Body of pancreas (tissue), 4 donors: Measurements from ENCODE around the gene TMEM117. TPM values are rescaled to one million over a fixed set of nuclear protein-coding genes. Genes with fewer than 3 reads are reported as not detected.

Experiments
- ATAC-seq: fragments of 150-250 bp; one replicate; pipeline ENCODE4 v1.9.1; 2016
- DNase-seq, 4 donors: peaks; one replicate each; pipeline ENCODE4 v3.0.0-alpha.2; 2019
- H3K27ac ChIP-seq, 4 donors: fragments of 200-600 bp; sonication (generic); 1 replicate in 3 of 4; 2 replicates in 1 of 4; pipeline versions ENCODE4 v1.5.1 to v1.6.1; 2016 to 2019; ENCODE audit warnings: mild to moderate bottlenecking in 1 of 4, mixed read lengths in 1 of 4, moderate library complexity in 1 of 4
- H3K27me3 ChIP-seq, 2 donors: fragments of 200-600 bp; sonication (generic); one replicate each; pipeline ENCODE4 v1.6.0; 2016; ENCODE audit warnings: mild to moderate bottlenecking in 1 of 2
- H3K36me3 ChIP-seq, 2 donors: fragments of 200-600 bp; sonication (generic); replicated peaks in 1 of 2; 2 replicates each; pipeline ENCODE4 v1.5.1; 2016; ENCODE audit warnings: low read depth in 2 of 2; ENCODE audit not compliant: insufficient read depth in 1 of 2
- H3K4me1 ChIP-seq: fragments of 200-600 bp; sonication (generic); one replicate; pipeline ENCODE4 v1.6.0; 2016
- H3K4me3 ChIP-seq, 2 donors: fragments of 200-600 bp; sonication (generic); 1 replicate in 1 of 2; 2 replicates in 1 of 2; pipeline ENCODE4 v1.5.1; 2016 to 2019
- H3K9me3 ChIP-seq, 3 donors: fragments of 200-600 bp; sonication (generic); 1 replicate in 2 of 3; 2 replicates in 1 of 3; pipeline ENCODE4 v1.5.1; 2016
- POLR2A ChIP-seq, 3 donors: fragments of 450-650 bp; IDR thresholded peaks; one replicate each; pipeline ENCODE4 v1.6.1; 2016; ENCODE audit warnings: antibody characterized with exemption in 3 of 3, mild to moderate bottlenecking in 2 of 3
- whole genome bisulfite sequencing, 2 donors: methylation state at CpG; one replicate each; pipeline ENCODE4 v1.1.5; 2017; 5-methylcytosine and 5-hydroxymethylcytosine counted together
- intact Hi-C: fragments of 100-400 bp; cut with DNase I; formaldehyde crosslinking; loops from one replicate; pipeline ENCODE4 v1.15.1; 2023
- total RNA-seq, 2 donors: library from RNA; depleted of rRNA; stranded (reverse); fragments of >200 nt; gene quantifications; one replicate each; pipeline ENCODE4 v1.1.0, GENCODE V29; 2016
- TF ChIP-seq, protein P1 (sequence below), 7 experiments: fragments of 450-650 bp in 4 of 7; fragments of 200-600 bp in 3 of 7; sonication (generic) in 3 of 7; IDR thresholded peaks; one replicate each; pipeline ENCODE4 v1.5.1; 2016 to 2019; ENCODE audit warnings: antibody characterized with exemption in 7 of 7

TMEM117 gene
- total RNA-seq, 2 donors from 2014 or later, result 19.2 to 23.4 TPM

DNA sequence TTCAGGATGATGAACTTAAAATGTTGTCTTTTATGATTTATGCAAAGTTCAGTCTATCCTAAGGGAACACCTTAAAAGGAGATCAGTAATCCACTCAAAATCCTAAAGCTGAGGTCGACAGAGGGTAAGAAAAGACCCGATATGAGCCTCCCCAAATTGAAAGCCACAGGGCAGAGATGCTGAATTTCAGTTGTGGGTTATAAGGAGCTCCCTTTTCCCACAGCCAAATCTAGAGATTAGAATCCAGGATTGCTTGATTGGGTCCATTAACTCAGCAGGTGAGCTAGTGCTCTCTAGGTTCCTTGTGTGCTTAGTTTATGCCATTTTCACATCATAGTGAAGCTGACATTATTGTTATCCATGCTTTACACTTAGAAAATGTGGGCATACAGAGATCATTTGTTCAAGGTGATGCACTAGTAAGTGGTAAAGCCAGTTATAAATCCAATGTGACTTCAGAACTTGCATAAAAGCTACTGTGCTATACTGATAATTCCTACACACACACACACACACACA is 417.5 kb downstream of the TMEM117 start:
- intact Hi-C loops, result no loop called here
- Histone ChIP-seq H3K27me3 (no peaks in the 10 kb centered on the region), H3K27ac (no peak overlapping the region), H3K36me3 (no peaks in the 10 kb centered on the region), H3K4me3 (no peak overlapping the region), H3K9me3 (no peaks in the 10 kb centered on the region), H3K4me1 (no peaks in the 10 kb centered on the region)
- 75 to 79% methylated on average over 2 of the region's 2 CpGs for WGBS, 2 donors
- no peak for DNase-seq
- ATAC-seq, result no peak
- TF ChIP-seq, protein P1, sequence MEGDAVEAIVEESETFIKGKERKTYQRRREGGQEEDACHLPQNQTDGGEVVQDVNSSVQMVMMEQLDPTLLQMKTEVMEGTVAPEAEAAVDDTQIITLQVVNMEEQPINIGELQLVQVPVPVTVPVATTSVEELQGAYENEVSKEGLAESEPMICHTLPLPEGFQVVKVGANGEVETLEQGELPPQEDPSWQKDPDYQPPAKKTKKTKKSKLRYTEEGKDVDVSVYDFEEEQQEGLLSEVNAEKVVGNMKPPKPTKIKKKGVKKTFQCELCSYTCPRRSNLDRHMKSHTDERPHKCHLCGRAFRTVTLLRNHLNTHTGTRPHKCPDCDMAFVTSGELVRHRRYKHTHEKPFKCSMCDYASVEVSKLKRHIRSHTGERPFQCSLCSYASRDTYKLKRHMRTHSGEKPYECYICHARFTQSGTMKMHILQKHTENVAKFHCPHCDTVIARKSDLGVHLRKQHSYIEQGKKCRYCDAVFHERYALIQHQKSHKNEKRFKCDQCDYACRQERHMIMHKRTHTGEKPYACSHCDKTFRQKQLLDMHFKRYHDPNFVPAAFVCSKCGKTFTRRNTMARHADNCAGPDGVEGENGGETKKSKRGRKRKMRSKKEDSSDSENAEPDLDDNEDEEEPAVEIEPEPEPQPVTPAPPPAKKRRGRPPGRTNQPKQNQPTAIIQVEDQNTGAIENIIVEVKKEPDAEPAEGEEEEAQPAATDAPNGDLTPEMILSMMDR (IDR thresholded peaks at IDR 0.05), result no peak
- no peak for TF ChIP-seq POLR2A (IDR thresholded peaks at IDR 0.05)

DNA sequence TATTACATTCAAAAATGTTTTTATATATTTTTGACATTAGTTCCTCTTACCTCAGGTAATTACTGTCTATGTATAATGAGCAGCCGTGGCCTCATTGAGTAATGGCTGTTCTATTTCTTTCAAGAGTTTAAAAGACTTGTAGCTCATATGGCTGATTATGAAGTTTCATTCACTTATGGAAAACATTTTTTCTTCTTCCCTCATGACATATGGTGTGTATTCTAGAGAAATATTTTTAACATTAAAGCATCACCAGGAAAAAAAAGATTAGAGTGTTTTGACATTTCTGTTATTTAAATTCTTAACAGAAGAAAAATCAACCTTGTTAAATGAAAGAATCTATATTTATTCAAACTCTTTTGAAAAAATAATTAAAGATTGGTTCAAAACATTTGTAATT is 422.4 kb downstream of the TMEM117 start:
- H3K4me3 ChIP-seq, result no peak overlapping the region
- H3K27ac ChIP-seq, result no peak overlapping the region
- H3K36me3 ChIP-seq, result no peaks in the 10 kb centered on the region
- H3K4me1 ChIP-seq, result no peaks in the 10 kb centered on the region
- whole genome bisulfite sequencing, 2 donors, result 83 to 93% methylated on average over 1 of the region's 1 CpG
- H3K9me3 ChIP-seq, result no peaks in the 10 kb centered on the region
- no peak for TF ChIP-seq POLR2A (IDR thresholded peaks at IDR 0.05)
- TF ChIP-seq, protein P1 (IDR thresholded peaks at IDR 0.05), result no peak
- intact Hi-C loops, result no loop called here
- no peaks in the 10 kb centered on the region for H3K27me3 ChIP-seq
- DNase-seq (no peak), ATAC-seq (no peak)

DNA sequence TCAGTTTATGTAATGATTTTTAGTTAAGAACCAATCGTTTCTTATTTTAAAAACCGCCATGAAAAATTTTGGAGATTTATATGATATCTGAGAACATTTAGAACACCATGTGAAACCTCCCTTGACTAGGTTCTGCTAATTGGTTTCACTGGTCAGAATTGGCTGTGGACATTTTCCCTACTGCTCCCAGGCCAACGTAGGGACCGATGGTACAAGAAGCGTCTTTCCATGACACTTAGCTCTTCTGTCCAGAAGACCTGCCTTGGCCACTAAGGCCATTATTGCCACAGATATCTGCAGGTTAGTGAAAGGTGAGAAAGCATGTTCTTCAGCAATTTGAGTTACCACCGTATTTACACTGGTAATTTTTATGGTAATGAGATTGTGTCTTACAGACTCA is 424.0 kb downstream of the TMEM117 start:
- no peak for ATAC-seq
- 95 to 96% methylated on average over 6 of the region's 6 CpGs for WGBS, 2 donors
- intact Hi-C loops, result no loop called here
- Histone ChIP-seq H3K9me3 (no peaks in the 10 kb centered on the region), H3K36me3 (no peaks in the 10 kb centered on the region), H3K27ac (no peak overlapping the region), H3K4me1 (no peaks in the 10 kb centered on the region), H3K27me3 (no peaks in the 10 kb centered on the region), H3K4me3 (no peak overlapping the region)
- TF ChIP-seq, protein P1 (IDR thresholded peaks at IDR 0.05), result no peak
- TF ChIP-seq POLR2A (IDR thresholded peaks at IDR 0.05), result no peak
- DNase-seq, result no peak

DNA sequence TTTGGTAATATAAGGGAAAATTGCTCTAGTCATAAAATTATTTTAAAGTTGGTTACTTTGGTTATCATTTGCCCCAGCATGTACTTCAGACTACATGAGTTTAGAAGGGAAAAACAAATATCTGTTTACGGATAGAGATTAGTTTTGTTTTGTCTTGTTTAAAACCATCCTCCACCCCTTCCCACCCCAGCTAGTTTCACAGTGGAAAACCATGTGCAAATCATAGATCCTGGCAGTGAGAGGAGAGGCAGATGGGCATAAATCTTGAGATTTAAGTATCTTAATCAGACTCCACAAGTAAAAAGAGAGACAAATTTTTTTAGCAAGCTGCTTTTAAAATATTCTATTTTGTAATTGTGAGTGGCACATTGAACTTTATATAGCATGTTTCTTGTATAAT is 424.7 kb downstream of the TMEM117 start:
- Histone ChIP-seq H3K27ac (no peak overlapping the region), H3K9me3 (no peaks in the 10 kb centered on the region), H3K27me3 (no peaks in the 10 kb centered on the region), H3K4me1 (no peaks in the 10 kb centered on the region), H3K36me3 (no peaks in the 10 kb centered on the region), H3K4me3 (no peak overlapping the region)
- intact Hi-C loops, result no loop called here
- TF ChIP-seq POLR2A (IDR thresholded peaks at IDR 0.05), result no peak
- TF ChIP-seq, protein P1 (IDR thresholded peaks at IDR 0.05), result no peak
- ATAC-seq, result no peak
- 96 to 100% methylated on average over 1 of the region's 1 CpG for WGBS, 2 donors
- no peak for DNase-seq

DNA sequence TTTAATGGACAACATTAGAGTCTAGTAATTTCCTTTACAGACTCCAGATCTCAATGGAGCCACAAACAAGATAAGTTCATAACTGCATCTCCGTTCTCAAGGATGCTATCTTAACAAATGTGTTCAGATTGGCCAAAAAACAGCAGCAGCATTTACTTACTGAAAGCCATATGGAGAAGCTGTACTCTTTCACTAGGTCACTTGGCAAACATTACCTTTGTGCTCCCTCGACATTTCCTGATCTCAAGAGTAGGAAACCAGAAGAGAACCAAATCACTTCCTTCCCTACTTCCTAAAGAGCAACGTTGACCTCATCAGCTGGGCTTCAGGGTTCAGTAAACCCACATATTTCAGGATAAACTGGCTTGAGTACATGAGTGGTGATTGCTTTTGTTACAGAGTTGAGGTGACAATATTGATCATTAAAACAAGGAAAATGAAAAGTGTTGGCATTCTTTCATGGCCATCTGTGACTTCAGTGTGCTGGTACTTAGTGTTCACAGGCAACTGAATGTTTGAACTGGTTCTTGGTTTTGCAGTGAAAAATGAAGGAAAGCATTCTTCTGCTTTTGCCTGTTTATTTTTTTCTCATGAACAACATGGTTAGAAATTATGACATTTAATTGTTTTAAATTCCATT is 449.6 kb downstream of the TMEM117 start:
- Histone ChIP-seq H3K27me3 (no peaks in the 10 kb centered on the region), H3K36me3 (no peaks in the 10 kb centered on the region), H3K4me3 (no peak overlapping the region), H3K9me3 (peaks cover 0 to 5% (median 0%) of the 10 kb centered on the region in 3 donors), H3K4me1 (no peaks in the 10 kb centered on the region), H3K27ac (no peak overlapping the region)
- WGBS, 2 donors, result 16 to 22% methylated on average over 3 of the region's 3 CpGs
- DNase-seq, result no peak
- no peak for TF ChIP-seq POLR2A (IDR thresholded peaks at IDR 0.05)
- TF ChIP-seq, protein P1 (IDR thresholded peaks at IDR 0.05), result no peak
- intact Hi-C loops, result no loop called here
- no peak for ATAC-seq
